Kasumi-1 (cell line): ENCODE results near the gene ID2.
"Not testable (repeated sequence)": the region's sequence is repeated elsewhere in the genome, so short reads cannot be mapped to it uniquely, and the experiment has no call there.

Source experiments
- DNase-seq, 2 experiments: peaks; one replicate each; lab custom pipeline; 2025; lab: John Stamatoyannopoulos, UW

The ID2 gene

GRCh38 chr2:8684878-8685696, 3.2 kb downstream of the ID2 start:
- DNase-seq: peak in 1 of 2 experiments; percentile 13

GRCh38 chr2:8685697-8686358, 4.0 kb downstream of the ID2 start:
- peak; percentile 14 to 34 for DNase-seq

GRCh38 chr2:8691859-8692437, 10.1 kb downstream of the ID2 start:
- no peak for DNase-seq

GRCh38 chr2:8692783-8693156, 10.9 kb downstream of the ID2 start:
- no peak for DNase-seq

- DNase-seq: peak; percentile 40 to 55
These were observed 11.4 kb downstream of the ID2 start for GRCh38 chr2:8693157-8693821.

GRCh38 chr2:8694737-8695136, 12.9 kb downstream of the ID2 start:
- no peak for DNase-seq

- DNase-seq: no peak
These were observed 15.3 kb downstream of the ID2 start for GRCh38 chr2:8697190-8697589.

- no peak for DNase-seq
These were observed 18.0 kb downstream of the ID2 start for GRCh38 chr2:8699839-8700238.

- no peak for DNase-seq
These were observed 20.0 kb downstream of the ID2 start for GRCh38 chr2:8701681-8702379.

GRCh38 chr2:8704906-8705305, 23.1 kb downstream of the ID2 start:
- DNase-seq: no peak

- DNase-seq: no peak
These were observed 27.8 kb downstream of the ID2 start for GRCh38 chr2:8709611-8710010.

GRCh38 chr2:8710951-8711350, 29.1 kb downstream of the ID2 start:
- no peak for DNase-seq

GRCh38 chr2:8714283-8714682, 32.4 kb downstream of the ID2 start:
- no peak for DNase-seq

- DNase-seq: no peak
These were observed 33.1 kb downstream of the ID2 start for GRCh38 chr2:8714971-8715370.

GRCh38 chr2:8719528-8719927, 37.7 kb downstream of the ID2 start:
- DNase-seq: no peak

GRCh38 chr2:8720741-8721140, 38.9 kb downstream of the ID2 start:
- DNase-seq: no peak

- DNase-seq: no peak
These were observed 39.6 kb downstream of the ID2 start for GRCh38 chr2:8721410-8721809.

GRCh38 chr2:8722986-8723385, 41.1 kb downstream of the ID2 start:
- no peak for DNase-seq

- DNase-seq: no peak
These were observed 44.0 kb downstream of the ID2 start for GRCh38 chr2:8725838-8726237.

- no peak for DNase-seq
These were observed 46.6 kb downstream of the ID2 start for GRCh38 chr2:8728305-8729015.

- not testable (repeated sequence) for DNase-seq
These were observed 47.2 kb downstream of the ID2 start for GRCh38 chr2:8729101-8729500.
